HG03558 (cell line): ENCODE data around the gene TMEM134.

Experiments
- ATAC-seq: cut with Tn5 transposase; IDR thresholded peaks from one replicate; pipeline ENCODE4 v1.9.1; 2021; ENCODE audit warnings: moderate number of reproducible peaks; ENCODE audit not compliant: unreplicated experiment; ENCODE audit errors: extremely low read depth

TMEM134 gene

DNA sequence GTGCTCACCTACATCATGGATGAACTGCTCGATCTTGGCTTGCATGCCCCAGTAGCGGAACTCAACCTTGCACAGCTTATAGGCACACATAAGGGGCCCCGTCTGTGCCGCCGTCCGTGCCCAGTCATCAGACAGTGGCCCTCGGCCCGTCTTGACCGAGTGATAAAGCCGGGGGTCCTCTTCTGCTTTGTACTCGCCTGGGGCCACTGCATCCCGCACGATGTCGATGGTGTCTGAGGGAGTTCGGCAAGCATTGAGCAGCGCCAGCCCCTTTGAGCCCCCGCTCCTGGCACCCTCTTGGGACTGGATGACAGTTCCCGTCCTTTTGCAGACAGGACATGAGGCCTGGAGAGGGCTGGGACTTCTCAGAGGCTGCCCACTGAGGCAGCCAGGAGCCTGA, 32.8 kb upstream of the TMEM134 start:
- ATAC-seq = no peak

GRCh38 chr11:67500831-67501715, 32.0 kb upstream of the TMEM134 start:
- no peak for ATAC-seq

GRCh38 chr11:67500484-67500821, 31.4 kb upstream of the TMEM134 start:
- no peak for ATAC-seq

GRCh38 chr11:67499808-67500483, 30.9 kb upstream of the TMEM134 start:
- no peak for ATAC-seq

DNA sequence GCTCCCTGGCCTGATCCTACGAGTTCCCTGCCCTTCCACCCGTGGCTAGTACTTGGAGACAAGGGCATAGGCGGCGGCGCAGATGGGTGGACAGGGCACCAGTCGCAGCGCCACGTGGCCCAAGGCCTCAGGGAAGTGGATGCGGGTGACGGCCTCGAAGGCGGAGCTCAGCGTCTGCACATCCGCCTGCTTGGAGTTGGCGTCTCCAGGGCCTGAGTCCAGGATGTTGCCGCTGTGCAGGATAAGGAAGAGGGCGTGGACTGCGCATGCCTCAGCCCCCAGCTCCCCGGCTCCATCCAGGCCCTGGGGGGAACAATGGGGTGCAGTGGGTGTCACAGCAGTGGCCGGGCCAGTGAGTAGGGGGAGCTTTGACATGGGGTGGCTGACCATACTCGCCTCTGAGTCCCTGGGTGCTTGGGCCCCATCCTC, 29.5 kb upstream of the TMEM134 start:
- ATAC-seq = no peak

- no peak for ATAC-seq
These were observed 28.7 kb upstream of the TMEM134 start for GRCh38 chr11:67497656-67498291.

- ATAC-seq = no peak
These were observed 27.1 kb upstream of the TMEM134 start for GRCh38 chr11:67496113-67496512.

DNA sequence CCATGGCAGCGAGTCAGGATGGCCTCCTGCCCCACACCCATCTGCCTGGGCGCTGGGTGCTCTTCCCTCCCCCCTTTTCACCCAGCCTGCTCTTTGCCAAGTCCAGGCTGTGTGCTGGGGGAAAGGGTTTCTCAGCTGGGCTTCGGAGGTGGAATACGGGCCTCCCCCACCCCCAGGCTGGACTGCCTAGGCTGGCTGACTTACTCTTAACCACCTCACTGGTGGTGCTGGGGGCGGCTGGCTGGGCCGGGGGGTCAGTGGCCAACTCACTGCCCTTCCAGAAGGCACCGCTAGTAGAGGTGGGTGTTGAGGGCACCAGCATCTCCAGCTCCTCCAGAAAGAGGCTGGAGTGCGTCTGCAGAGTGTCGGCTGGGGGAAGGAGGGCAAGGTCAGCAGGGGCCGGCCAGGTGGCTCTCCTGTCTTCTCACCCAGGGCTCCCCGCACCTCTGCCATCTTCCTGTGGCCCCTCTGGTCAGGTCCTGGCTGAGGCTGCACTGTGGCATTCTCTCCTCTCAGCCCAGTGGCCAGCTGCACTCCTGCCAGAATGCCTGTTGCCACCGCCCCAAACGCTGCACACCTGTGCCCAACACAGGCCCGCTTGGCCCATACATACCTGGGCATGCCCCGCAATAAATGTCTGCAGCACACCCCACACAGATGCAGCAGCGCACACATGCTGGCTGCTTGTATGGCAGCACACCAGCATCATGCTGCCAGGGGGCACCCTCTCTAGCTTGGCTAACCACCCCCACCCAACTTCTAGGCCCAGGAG, 26.4 kb upstream of the TMEM134 start:
- no peak for ATAC-seq

- ATAC-seq = no peak
These were observed 25.6 kb upstream of the TMEM134 start for GRCh38 chr11:67494371-67495233.

- ATAC-seq = no peak
These were observed 24.7 kb upstream of the TMEM134 start for GRCh38 chr11:67493548-67494370.

DNA sequence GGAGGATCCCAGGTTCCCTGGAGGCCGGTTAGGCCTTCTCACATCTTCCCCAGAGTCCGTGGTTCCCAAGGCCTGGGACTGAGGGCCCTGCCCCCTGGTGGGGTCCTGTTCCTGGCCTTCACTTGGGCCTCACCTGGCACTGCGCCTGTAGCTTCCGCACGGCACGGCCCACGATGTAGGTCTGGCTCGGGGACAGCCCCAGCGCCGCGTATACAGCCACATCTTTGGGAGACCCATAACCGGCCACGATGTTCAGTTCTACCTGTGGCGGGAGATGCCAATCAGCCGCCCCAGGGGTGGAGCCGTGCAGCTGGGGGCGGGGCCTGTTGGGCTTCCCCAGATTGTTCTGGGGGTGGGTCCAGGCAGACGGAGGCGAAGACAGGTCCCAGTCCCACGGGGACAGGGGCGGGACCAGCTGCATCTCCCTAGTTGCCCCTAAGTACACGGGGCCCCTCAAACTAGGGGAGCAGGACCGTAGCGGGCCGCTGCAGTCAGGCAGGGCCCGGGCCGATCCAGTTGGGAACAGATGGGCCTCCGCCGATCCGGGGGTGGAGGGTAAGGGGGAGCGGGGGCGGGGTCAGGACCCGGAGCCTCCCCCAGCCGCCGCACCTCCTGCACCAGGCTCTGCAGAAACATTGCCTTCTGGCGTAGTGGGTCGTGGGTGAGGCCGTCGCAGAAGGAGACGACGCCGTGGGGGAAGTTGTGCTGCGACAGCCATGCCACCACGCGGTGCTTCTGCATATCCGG, 23.9 kb upstream of the TMEM134 start:
- ATAC-seq = no peak

DNA sequence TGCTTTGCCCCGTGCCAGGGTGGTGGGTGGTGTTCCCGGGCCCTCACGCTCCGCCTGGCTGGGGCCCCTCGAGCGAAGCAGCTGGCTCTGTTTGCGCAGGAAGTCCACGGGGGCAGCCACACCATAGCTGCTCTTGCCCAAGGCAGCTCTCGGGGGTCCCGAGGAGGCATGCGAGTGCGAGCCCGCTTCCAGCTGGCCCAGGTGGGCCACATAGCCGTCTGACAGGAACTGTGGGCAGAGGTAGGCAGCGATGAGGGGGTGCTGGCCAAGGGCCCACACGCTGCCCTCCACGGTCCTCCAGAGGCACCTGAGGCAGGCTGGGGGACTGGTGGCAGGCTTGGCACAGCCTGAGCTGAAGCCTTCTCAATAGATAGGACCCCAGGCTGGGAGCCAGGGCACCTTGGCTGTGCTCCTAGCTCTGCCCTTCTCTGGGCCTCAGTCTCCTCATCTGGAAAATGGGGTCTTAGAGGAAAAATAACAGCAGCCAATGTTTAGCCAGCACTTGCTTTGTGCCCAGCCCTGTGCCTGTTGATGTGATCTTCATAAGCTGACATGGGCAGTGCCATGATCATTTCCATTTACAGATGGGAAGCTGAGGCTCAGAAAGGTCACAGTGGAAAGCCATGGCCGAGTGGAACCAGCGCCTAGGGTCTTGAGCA, 23.1 kb upstream of the TMEM134 start:
- no peak for ATAC-seq

DNA sequence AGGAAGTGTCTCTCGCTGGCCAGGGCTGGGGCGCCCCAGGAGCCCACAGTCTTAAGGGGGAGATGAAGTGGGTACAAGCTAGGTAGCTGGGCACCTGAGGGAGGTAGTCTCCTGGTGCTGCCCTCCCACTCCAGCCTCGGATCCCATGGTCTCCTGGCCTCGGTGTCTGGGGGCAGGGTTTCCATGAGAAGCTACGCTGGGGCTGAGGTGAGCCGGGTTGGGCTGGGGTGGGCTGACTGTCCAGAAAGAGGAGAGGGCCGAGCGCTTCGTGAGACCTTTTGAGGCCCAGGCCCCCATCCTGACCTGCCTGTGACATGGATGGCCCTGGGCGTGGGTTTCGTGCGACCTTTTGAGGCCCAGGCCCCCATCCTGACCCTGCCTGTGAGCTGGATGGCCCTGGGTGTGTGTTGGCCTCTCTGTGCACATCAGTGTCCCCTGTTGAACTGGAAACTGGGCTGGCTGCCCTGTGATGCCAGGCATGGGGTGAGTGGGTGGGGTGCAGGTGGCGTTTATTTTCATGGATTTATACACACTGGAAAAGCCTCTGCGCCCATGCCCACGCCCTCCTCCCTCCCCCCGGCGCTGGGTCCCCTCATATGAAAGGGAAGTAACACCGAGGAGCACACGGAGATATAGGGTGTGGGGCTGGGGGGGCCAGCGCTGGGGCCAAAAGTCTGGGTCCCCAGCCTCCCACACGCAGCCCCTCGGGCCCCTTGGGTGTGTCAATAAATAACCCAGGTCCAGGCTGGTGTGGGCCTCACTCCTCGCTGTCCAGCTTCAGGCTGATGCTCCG, 22.4 kb upstream of the TMEM134 start:
- no peak for ATAC-seq

DNA sequence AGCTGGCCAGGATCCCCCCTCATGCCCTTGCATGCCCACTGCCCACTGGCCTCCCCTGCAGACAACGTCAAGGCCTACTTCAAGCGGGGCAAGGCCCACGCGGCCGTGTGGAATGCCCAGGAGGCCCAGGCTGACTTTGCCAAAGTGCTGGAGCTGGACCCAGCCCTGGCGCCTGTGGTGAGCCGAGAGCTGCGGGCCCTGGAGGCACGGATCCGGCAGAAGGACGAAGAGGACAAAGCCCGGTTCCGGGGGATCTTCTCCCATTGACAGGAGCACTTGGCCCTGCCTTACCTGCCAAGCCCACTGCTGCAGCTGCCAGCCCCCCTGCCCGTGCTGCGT, 21.6 kb upstream of the TMEM134 start:
- no peak for ATAC-seq

DNA sequence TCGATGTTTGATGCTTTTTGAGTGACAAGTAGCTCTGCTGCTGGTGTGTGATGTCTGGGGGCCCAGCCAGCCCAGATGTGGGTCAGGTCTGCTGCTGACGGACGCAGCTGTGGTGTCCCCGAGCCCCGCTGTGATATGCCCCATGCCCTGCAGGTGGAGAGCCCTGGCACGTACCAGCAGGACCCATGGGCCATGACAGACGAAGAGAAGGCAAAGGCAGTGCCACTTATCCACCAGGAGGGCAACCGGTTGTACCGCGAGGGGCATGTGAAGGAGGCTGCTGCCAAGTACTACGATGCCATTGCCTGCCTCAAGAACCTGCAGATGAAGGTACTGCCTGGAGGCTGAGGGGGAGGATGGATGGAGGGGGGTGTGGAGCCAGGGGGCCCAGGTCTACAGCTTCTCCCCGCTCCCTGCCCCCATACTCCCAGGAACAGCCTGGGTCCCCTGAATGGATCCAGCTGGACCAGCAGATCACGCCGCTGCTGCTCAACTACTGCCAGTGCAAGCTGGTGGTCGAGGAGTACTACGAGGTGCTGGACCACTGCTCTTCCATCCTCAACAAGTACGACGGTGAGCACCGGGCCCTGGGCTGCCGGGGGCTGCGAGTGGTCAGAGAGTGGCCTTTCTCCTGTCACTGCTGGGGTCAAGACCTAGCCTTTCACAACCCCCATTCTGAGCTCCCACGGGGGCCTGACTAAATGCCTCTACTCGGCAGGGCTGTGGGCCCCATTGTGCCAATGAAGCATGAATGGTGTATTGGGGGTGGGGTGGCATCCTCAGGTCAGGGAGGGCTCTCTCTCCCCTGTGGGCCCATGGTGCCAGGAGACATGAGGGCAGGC, 21.1 kb upstream of the TMEM134 start:
- ATAC-seq = no peak
